ENCODE results near the gene HBEGF. TPM values are rescaled to one million over a fixed set of nuclear protein-coding genes. Genes with fewer than 3 reads are reported as not detected.

The HBEGF gene
- total RNA-seq, 1 experiment from 2014 or later: 2.4 TPM

- H2BK20ac ChIP-seq (ENCODE audit: low read depth, low read length, poor library complexity, severe bottlenecking): no peak overlapping the region
- Mint-ChIP-seq H3K27me3 (ENCODE audit: low read depth) (peaks cover 10% of the 10 kb centered on the region), H3K36me3 (ENCODE audit: insufficient read depth in 1 of 3, low read depth in 3 of 3) (no peaks in the 10 kb centered on the region), H3K27ac (no peak overlapping the region), H3K4me1 (peaks cover 7 to 14% of the 10 kb centered on the region in 2 experiments), H3K4me3 (no peak overlapping the region), H3K9me3 (no peaks in the 10 kb centered on the region)
- no peak overlapping the region for H4K5ac ChIP-seq (ENCODE audit: insufficient read length, low read depth, low read length)
- no peak overlapping the region for H2BK5ac ChIP-seq (ENCODE audit: insufficient read length, low read length)
- no peak for TF ChIP-seq CTCF (conservative IDR thresholded peaks at IDR 0.05)
- H2AFZ ChIP-seq (ENCODE audit: low read length): no peak overlapping the region
- no peak overlapping the region for H3T11ph ChIP-seq (ENCODE audit: low read length)
- no peak for DNase-seq
- no peak overlapping the region for H2BK15ac ChIP-seq (ENCODE audit: low read depth, low read length)
- no peaks in the 10 kb centered on the region; the same call in 1 of the 2 replicates for H3K4me1 ChIP-seq (ENCODE audit: insufficient read depth, low read length)
- no peak overlapping the region for H2AK5ac ChIP-seq (ENCODE audit: insufficient read length, low read length)
- H3K56ac ChIP-seq (ENCODE audit: insufficient read length, low read depth, low read length): no peak overlapping the region
- H3K4ac ChIP-seq (ENCODE audit: low read depth, low read length): no peak overlapping the region
- H3K4me2 ChIP-seq (ENCODE audit: insufficient read depth, insufficient read length, low read length): no peak overlapping the region
- H4K8ac ChIP-seq (replicated peaks; ENCODE audit: insufficient read length, low read depth, low read length): no peak overlapping the region
- H3K9me3 ChIP-seq (ENCODE audit: control insufficient read depth, low read depth, low read length): no peaks in the 10 kb centered on the region
- no peaks in the 10 kb centered on the region for H3K27me3 ChIP-seq (ENCODE audit: insufficient read depth, low read length)
- WGBS (ENCODE audit: extremely low coverage, insufficient read length, low lambda C conversion rate): no CpG with 5 or more reads among the region's 7 CpGs
- H4K91ac ChIP-seq (ENCODE audit: insufficient read length, low read depth, low read length): no peak overlapping the region
- no peak overlapping the region for H3K23ac ChIP-seq (ENCODE audit: insufficient read length, low read depth, low read length)
- no peaks in the 10 kb centered on the region for H3K79me2 ChIP-seq (ENCODE audit: insufficient read depth, low read length)
- H3K23me2 ChIP-seq (ENCODE audit: insufficient read length, low read depth, low read length, poor library complexity, severe bottlenecking): peaks cover 4% of the 10 kb centered on the region
- H3K79me1 ChIP-seq (ENCODE audit: insufficient read depth, low read depth, low read length, poor library complexity, severe bottlenecking): no peaks in the 10 kb centered on the region
- H4K20me1 ChIP-seq (ENCODE audit: control insufficient read depth, insufficient read depth, insufficient read length): no peaks in the 10 kb centered on the region
- no peak overlapping the region for H2BK12ac ChIP-seq (ENCODE audit: insufficient read length, low read depth, low read length)
- H2BK120ac ChIP-seq (ENCODE audit: low read depth, low read length, poor library complexity, severe bottlenecking): no peak overlapping the region
- no peak overlapping the region for H3K14ac ChIP-seq (ENCODE audit: insufficient read depth, low read length)
- no peak overlapping the region for H3K9ac ChIP-seq (ENCODE audit: extremely low read depth, insufficient read length, low read length)
- no peak overlapping the region for H3K27ac ChIP-seq (ENCODE audit: insufficient read length, low read depth, low read length)
- no peak overlapping the region for H3K18ac ChIP-seq (ENCODE audit: insufficient read length, low read depth, low read length)
Observed at GRCh38 chr5:140366589-140367255, 20.3 kb upstream of the HBEGF start.

Data from H9 (cell line).